ENCODE results near the gene LXN.

DNA sequence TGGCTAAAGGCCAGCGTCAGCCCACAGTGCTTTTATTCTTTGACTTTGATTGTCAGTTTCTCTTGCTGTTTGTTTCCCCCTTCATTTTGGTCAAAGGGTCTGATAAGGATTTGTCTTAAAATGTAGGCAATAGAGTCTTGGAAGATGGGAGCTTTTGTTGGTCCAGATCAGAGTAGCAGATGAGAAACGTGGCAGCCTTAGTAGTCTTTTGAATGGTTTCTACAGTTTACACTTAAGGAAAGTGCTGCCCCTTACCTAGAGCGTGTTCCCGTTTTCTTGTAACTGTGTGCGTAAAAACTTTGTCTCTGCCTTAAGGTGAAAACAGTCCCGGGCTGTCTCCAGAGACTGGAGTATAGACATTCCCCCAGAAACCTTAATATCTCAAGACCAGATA, 630 bp downstream of the LXN start:
- TF ChIP-seq CTCF (IDR thresholded peaks at IDR 0.05), result no peak
- no peak for TF ChIP-seq POLR2A (IDR thresholded peaks at IDR 0.05)
